Tibial artery (tissue), 4 donors: ENCODE results near the gene ATP6V1E1.
"Not testable (repeated sequence)": the region's sequence is repeated elsewhere in the genome, so short reads cannot be mapped to it uniquely, and the experiment has no call there.

Experiments used
- DNase-seq, 2 donors: peaks; one replicate each; pipeline ENCODE4 v3.0.0-alpha.2; 2019
- H3K27ac ChIP-seq, 2 donors: fragments of 200-600 bp; sonication (generic) in 1 of 2; 1 replicate in 1 of 2; 2 replicates in 1 of 2; pipeline ENCODE4 v1.5.1; 2018 to 2019; ENCODE audit warnings: mild to moderate bottlenecking in 1 of 2
- H3K27me3 ChIP-seq, 2 donors: fragments of 200-600 bp; sonication (generic) in 1 of 2; one replicate each; pipeline versions ENCODE4 v1.5.1 to v1.6.0; 2016 to 2019
- H3K36me3 ChIP-seq, 3 donors: fragments of 200-600 bp; sonication (generic) in 2 of 3; one replicate each; pipeline ENCODE4 v1.5.1; 2016 to 2019; ENCODE audit warnings: mild to moderate bottlenecking in 2 of 3
- H3K4me1 ChIP-seq, 4 donors: fragments of 200-600 bp; sonication (generic) in 2 of 4; 1 replicate in 3 of 4; 2 replicates in 1 of 4; pipeline ENCODE4 v1.5.1; 2016 to 2019
- H3K4me3 ChIP-seq, 2 donors: fragments of 200-600 bp; sonication (generic) in 1 of 2; 1 replicate in 1 of 2; 2 replicates in 1 of 2; pipeline ENCODE4 v1.5.1; 2018 to 2019; ENCODE audit warnings: mild to moderate bottlenecking in 2 of 2
- H3K9me3 ChIP-seq, 3 donors: fragments of 200-600 bp; sonication (generic) in 1 of 3; one replicate each; pipeline ENCODE4 v1.5.1; 2016 to 2019
- CTCF ChIP-seq, 2 experiments: fragments of 200-600 bp in 1 of 2; fragments of 450-650 bp in 1 of 2; IDR thresholded peaks; one replicate each; pipeline ENCODE4 v1.5.1; 2017 to 2019; ENCODE audit warnings: antibody characterized with exemption in 2 of 2, mild to moderate bottlenecking in 1 of 2, moderate library complexity in 1 of 2
- intact Hi-C: fragments of 100-400 bp; cut with DNase I; formaldehyde crosslinking; loops from one replicate; pipeline ENCODE4 v1.15.0; 2023; ENCODE audit warnings: low total_unique reads

ATP6V1E1 gene

GRCh38 chr22:17638182-17638431 lies 9.6 kb upstream of the ATP6V1E1 start:
- H3K4me3 ChIP-seq, result peak overlapping the region; percentile 83 to 84
- H3K4me1 ChIP-seq, result peaks cover 0 to 21% (median 10%) of the 10 kb centered on the region in 4 donors

GRCh38 chr22:17637490-17638181 lies 9.1 kb upstream of the ATP6V1E1 start:
- no peak for TF ChIP-seq CTCF (IDR thresholded peaks at IDR 0.05)
- Histone ChIP-seq H3K27me3 (no peaks in the 10 kb centered on the region), H3K4me3 (peak overlapping the region; percentile 83 to 84), H3K9me3 (no peaks in the 10 kb centered on the region), H3K27ac (peak overlapping the region; percentile 98 to 99), H3K36me3 (no peaks in the 10 kb centered on the region), H3K4me1 (peaks cover 0 to 21% (median 10%) of the 10 kb centered on the region in 4 donors)
- DNase-seq, result no peak
- intact Hi-C loops, result loop anchor here (10.0 kb wide), 1 partner anchor 67 kb away; no protein-coding TSS in a partner anchor

More at GRCh38 chr22:17638182-17638431, 9.6 kb upstream of the ATP6V1E1 start:
- H3K27ac ChIP-seq, result peak overlapping the region; percentile 98 to 99
- H3K36me3 ChIP-seq, result no peaks in the 10 kb centered on the region
- no peaks in the 10 kb centered on the region for H3K27me3 ChIP-seq
- intact Hi-C loops, result loop anchor here (10.0 kb wide), 1 partner anchor 67 kb away; no protein-coding TSS in a partner anchor
- DNase-seq, result peak in 1 of 2 donors; percentile 32
- TF ChIP-seq CTCF (IDR thresholded peaks at IDR 0.05), result no peak
- no peaks in the 10 kb centered on the region for H3K9me3 ChIP-seq

- peaks cover 0 to 21% (median 10%) of the 10 kb centered on the region in 4 donors for H3K4me1 ChIP-seq
- not testable (repeated sequence) for H3K9me3 ChIP-seq, H3K4me3 ChIP-seq, H3K27me3 ChIP-seq, H3K36me3 ChIP-seq, H3K27ac ChIP-seq
- DNase-seq, result peak in 1 of 2 donors; percentile 52
- intact Hi-C loops, result loop anchor here (10.0 kb wide), 1 partner anchor 68 kb away; no protein-coding TSS in a partner anchor
Measured at GRCh38 chr22:17636850-17637249, 8.3 kb upstream of the ATP6V1E1 start.

GRCh38 chr22:17634696-17635095 lies 6.1 kb upstream of the ATP6V1E1 start:
- no peak for DNase-seq
- Histone ChIP-seq H3K4me3 (no peak overlapping the region), H3K4me1 (peaks cover 0 to 15% (median 6%) of the 10 kb centered on the region in 4 donors), H3K27ac (no peak overlapping the region), H3K36me3 (no peaks in the 10 kb centered on the region), H3K27me3 (no peaks in the 10 kb centered on the region), H3K9me3 (no peaks in the 10 kb centered on the region)
- no peak for TF ChIP-seq CTCF (IDR thresholded peaks at IDR 0.05)
- intact Hi-C loops, result loop anchor here (10.0 kb wide), 1 partner anchor 70 kb away; no protein-coding TSS in a partner anchor

- Histone ChIP-seq H3K27ac (no peak overlapping the region), H3K36me3 (no peaks in the 10 kb centered on the region), H3K4me3 (no peak overlapping the region), H3K27me3 (no peaks in the 10 kb centered on the region), H3K4me1 (peaks cover 0 to 13% (median 8%) of the 10 kb centered on the region in 4 donors), H3K9me3 (no peaks in the 10 kb centered on the region)
- no peak for TF ChIP-seq CTCF (IDR thresholded peaks at IDR 0.05)
- no peak for DNase-seq
- intact Hi-C loops, result loop anchor here (10.0 kb wide), 1 partner anchor 71 kb away; no protein-coding TSS in a partner anchor
Measured at GRCh38 chr22:17633998-17634323, 5.4 kb upstream of the ATP6V1E1 start.

GRCh38 chr22:17633217-17633997 lies 4.9 kb upstream of the ATP6V1E1 start:
- TF ChIP-seq CTCF (IDR thresholded peaks at IDR 0.05), result no peak
- Histone ChIP-seq H3K4me3 (no peak overlapping the region), H3K27me3 (no peaks in the 10 kb centered on the region), H3K9me3 (no peaks in the 10 kb centered on the region), H3K36me3 (no peaks in the 10 kb centered on the region), H3K4me1 (peaks cover 0 to 14% (median 8%) of the 10 kb centered on the region in 4 donors), H3K27ac (no peak overlapping the region)
- intact Hi-C loops, result loop anchor here (10.0 kb wide), 1 partner anchor 71 kb away; no protein-coding TSS in a partner anchor
- no peak for DNase-seq
